IPS-18a (cell line): ENCODE data around the gene RNU4-1.

Source experiments
- H3K27ac ChIP-seq: one replicate; pipeline ENCODE4 v1.5.1; 2013; ENCODE audit warnings: low read length
- H3K27me3 ChIP-seq: one replicate; pipeline ENCODE4 v1.6.1; 2013; ENCODE audit warnings: mild to moderate bottlenecking, low read length; ENCODE audit not compliant: control insufficient read depth, insufficient read depth
- H3K36me3 ChIP-seq: one replicate; pipeline ENCODE4 v1.6.1; 2013; ENCODE audit warnings: low read depth, low read length; ENCODE audit not compliant: control insufficient read depth
- H3K4me1 ChIP-seq: one replicate; pipeline ENCODE4 v1.6.1; 2013; ENCODE audit warnings: low read depth, low read length; ENCODE audit not compliant: control insufficient read depth
- H3K4me3 ChIP-seq: one replicate; pipeline ENCODE4 v1.5.1; 2013; ENCODE audit warnings: low read length
- H3K9ac ChIP-seq: one replicate; pipeline ENCODE4 v1.6.1; 2013; ENCODE audit warnings: mild to moderate bottlenecking, low read length, moderate library complexity
- H3K9me3 ChIP-seq: one replicate; pipeline ENCODE4 v1.6.1; 2013; ENCODE audit warnings: low read depth, low read length; ENCODE audit not compliant: control insufficient read depth

The RNU4-1 gene

DNA sequence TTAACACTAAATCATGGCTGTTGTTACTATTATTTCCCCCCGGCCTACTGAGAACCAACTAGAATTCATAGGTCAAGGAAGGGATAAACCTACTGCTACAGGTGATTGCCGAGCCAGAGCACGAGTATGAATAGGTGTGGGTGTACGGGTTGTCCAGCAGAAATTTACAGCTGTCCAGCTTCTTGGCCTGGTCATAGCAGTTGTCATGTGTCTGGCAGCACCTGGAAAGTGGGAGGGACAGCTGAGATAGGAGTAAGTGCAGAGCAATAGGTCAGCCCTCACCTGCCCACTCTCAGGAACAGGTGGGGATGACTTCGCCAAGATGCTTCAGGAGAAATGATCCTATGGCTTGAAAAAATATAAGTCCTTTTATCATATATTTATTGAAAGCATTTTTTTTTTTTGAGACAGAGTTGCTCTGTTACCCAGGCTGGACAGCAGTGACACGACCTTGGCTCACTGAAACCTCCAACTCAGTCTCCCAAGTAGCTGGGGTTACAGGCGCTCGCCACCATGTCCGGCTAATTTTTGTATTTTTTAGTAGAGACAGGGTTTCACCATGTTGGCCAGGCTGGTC is 31.9 kb upstream of the RNU4-1 start:
- Histone ChIP-seq H3K4me1 (no peaks in the 10 kb centered on the region), H3K4me3 (no peak overlapping the region), H3K27me3 (peaks cover 4% of the 10 kb centered on the region), H3K36me3 (no peaks in the 10 kb centered on the region), H3K9ac (no peak overlapping the region), H3K27ac (no peak overlapping the region), H3K9me3 (no peaks in the 10 kb centered on the region)

DNA sequence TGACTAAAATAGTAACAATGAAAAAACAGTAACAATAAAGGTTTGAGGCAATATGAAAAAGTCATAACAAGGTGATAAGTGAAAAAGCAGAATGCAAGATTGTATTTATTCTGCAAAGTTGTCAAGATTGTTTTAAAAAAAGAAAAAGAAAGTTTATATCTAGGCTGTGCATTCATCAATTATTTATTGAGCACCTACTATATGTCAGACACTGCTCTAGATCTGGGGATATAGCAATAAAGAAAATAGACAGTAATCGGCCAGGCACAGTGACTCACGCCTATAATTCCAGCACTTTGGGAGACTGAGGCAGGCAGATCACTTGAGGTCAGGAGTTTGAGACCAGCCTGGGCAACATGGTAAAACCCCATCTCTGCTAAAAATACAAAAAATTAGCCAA is 30.7 kb upstream of the RNU4-1 start:
- no peak overlapping the region for H3K9ac ChIP-seq
- H3K36me3 ChIP-seq = no peaks in the 10 kb centered on the region
- no peaks in the 10 kb centered on the region for H3K4me1 ChIP-seq
- no peak overlapping the region for H3K4me3 ChIP-seq
- H3K9me3 ChIP-seq = no peaks in the 10 kb centered on the region
- H3K27me3 ChIP-seq = peaks cover 4% of the 10 kb centered on the region
- no peak overlapping the region for H3K27ac ChIP-seq

DNA sequence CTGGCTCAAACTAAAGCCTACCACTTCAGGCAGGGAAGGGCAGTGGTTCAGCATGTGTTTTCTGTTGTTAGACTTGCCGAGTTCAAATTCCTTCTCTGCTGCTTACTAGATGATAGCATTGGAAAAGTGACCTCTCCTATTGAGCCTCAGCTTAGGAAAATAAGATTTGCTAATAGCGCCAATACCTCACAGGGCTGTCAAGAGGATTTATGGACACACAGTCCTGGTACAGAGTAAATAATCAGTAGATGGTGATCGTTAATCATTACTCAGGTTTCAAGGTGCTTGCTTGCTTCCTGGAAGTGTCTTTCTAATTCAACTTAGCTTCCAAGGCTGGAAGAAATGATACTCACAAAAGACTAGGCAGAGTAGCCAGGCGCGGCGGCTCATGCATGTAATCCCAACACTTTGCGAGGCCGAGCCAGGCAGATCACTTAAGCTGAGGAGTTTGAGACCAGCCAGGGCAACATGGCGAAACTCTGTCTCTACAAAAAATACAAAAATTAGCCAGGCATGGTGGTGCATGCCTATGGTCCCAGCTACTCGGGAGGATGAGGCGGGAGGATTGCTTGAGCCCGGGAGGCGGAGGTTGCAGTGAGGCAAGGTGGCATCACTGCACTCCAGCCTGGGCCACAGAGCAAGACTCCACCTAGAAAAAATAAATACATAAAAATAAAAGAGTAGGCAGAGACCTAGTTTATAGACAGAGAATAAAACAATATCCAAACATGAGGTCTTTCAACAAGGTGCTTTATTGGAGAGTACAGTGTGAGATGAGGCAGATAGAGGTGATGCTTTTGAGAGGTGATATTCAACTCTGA is 28.6 kb upstream of the RNU4-1 start:
- H3K4me3 ChIP-seq = no peak overlapping the region
- H3K4me1 ChIP-seq = no peaks in the 10 kb centered on the region
- H3K27ac ChIP-seq = no peak overlapping the region
- H3K36me3 ChIP-seq = no peaks in the 10 kb centered on the region
- no peak overlapping the region for H3K9ac ChIP-seq
- H3K27me3 ChIP-seq = peaks cover 4% of the 10 kb centered on the region
- no peaks in the 10 kb centered on the region for H3K9me3 ChIP-seq

DNA sequence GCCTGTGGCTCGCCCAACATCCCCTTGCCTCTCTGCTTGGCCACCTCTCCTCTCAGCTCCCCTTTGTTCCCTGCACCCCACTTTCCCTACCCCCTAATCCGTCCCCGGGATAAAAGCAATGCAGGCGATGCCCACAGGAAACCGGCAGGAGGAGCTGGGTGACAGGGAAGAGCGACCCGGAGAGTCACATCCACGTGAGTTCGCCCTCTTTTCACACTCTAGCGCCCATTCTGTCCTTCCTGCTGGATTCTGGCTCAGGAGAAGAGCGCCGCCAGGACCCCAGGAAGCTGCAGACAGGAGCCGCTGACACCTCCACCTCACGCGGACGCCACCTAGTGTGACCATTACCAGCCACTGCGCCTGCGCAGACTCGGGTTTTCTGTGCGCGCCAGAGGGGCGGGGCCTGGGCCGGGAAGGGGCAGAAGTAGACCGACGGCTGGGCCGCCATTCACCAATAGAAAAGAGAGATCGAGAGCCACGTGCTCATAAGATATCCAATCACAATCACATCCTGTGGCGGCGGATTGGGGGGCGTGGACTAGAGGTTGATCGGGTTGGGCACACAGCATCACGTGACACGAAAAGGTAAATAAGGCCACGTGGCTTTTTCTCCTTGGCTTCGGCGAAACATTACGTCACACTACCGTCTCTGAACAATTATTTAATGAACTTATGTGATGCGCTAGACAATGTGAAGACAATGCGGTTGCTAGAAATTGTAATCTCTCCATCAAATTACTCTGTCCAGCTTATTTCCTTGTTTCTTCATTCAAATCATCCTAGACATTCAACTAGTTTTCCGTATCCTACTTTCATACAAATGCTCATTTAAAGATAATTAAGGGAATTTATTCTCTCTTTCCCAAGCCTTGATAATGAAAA is 24.4 kb upstream of the RNU4-1 start:
- Histone ChIP-seq H3K9ac (peak overlapping the region; percentile 45), H3K4me3 (peak overlapping the region; percentile 57), H3K9me3 (no peaks in the 10 kb centered on the region), H3K27me3 (no peaks in the 10 kb centered on the region), H3K27ac (no peak overlapping the region), H3K36me3 (no peaks in the 10 kb centered on the region), H3K4me1 (no peaks in the 10 kb centered on the region)

DNA sequence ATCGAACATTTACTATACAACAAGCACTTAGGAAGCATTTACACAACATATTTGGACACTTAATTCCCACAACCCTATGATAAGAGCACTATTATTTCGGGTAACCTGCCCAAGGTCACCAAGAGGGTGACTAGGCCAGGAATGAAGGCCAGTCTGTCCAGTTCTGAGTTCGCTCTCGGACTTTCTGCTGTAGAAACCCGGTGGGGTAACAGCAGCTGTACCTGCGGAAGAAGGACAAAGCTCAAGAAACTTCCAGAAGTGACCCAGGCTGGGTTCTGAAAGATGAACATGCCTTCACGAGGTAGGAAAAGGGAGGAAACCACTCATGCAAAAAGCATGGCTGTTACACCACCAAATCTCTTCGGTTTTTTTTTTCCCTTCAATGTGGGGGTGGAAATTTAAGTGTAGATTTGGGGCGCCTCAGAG is 23.8 kb upstream of the RNU4-1 start:
- Histone ChIP-seq H3K36me3 (no peaks in the 10 kb centered on the region), H3K9me3 (no peaks in the 10 kb centered on the region), H3K27me3 (no peaks in the 10 kb centered on the region), H3K9ac (peak overlapping the region; percentile 45), H3K4me3 (peak overlapping the region; percentile 57), H3K4me1 (no peaks in the 10 kb centered on the region), H3K27ac (no peak overlapping the region)

DNA sequence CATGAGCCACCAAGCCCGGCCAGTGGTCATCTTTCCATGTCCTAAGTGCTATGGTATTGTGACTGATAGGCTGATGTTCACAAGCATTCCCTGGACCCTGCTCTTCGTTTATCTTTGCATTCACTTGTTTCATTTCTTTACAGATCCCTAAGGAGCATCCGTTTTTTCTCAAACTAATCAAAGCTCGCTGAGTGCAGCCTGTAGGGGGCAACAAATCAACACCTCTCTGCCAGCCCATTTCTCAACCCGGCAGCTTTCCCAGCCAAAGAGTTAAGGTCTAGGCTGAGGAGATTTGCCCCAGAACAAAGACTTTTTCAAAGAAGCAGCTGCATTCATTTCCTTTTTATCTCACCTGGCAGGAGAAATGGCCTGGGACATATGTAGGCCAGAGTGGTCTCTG is 21.2 kb upstream of the RNU4-1 start:
- H3K4me3 ChIP-seq = no peak overlapping the region
- H3K4me1 ChIP-seq = no peaks in the 10 kb centered on the region
- H3K27ac ChIP-seq = no peak overlapping the region
- no peaks in the 10 kb centered on the region for H3K27me3 ChIP-seq
- H3K9me3 ChIP-seq = no peaks in the 10 kb centered on the region
- H3K9ac ChIP-seq = no peak overlapping the region
- H3K36me3 ChIP-seq = no peaks in the 10 kb centered on the region

DNA sequence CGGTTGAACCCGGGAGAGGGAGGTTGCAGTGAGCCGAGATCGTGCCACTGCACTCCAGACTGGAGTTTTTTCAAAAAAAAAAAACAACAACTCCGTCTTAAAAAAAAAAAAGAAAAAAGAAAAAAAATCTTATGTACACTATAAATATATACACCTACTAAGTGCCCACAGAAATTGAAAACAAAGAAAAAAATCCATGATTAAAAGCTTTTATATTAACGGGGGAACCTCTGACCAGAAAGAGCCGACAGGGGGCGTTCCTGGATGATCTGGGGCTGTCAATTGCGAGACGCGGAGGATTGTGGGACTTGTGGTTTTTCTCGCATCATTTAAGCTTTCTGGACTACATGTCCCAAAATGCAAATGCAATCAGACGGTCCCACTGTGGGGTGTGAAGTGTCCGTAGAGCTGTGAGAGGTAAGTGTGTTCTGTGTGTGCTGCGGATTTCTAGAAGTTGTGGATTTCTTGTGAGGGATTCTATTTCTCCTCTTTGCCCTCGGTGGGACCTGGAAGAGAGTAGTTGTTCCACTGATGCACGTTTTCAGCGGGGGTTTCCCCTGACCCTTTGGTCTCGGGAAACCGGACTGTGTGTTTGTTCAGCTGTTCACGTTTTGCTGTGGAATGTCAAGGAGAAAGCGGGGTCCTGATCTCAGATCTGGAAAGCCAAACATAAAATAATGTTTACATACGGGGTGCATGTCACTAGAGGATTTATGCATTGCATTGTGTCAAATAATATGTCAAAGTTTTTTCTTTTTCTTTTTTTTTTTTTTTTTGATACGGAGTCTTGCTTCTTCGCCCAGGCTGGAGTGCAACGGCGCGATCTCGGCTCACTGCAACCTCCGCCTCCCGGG is 9.2 kb upstream of the RNU4-1 start, which contains the start of gene SIRT4:
TSS of gene SIRT4 (plus strand) at position 360 of the 854 bp plus-strand sequence. CDS start 1,241 bp downstream, outside the sequence.
- H3K9me3 ChIP-seq = no peaks in the 10 kb centered on the region
- H3K27me3 ChIP-seq = no peaks in the 10 kb centered on the region
- H3K36me3 ChIP-seq = no peaks in the 10 kb centered on the region
- peak within 1 kb of the TSS; percentile 83 for H3K27ac ChIP-seq
- peak within 1 kb of the TSS; percentile 97 for H3K4me3 ChIP-seq
- peak within 1 kb of the TSS; percentile 84 for H3K9ac ChIP-seq
- no peaks in the 10 kb centered on the region for H3K4me1 ChIP-seq

DNA sequence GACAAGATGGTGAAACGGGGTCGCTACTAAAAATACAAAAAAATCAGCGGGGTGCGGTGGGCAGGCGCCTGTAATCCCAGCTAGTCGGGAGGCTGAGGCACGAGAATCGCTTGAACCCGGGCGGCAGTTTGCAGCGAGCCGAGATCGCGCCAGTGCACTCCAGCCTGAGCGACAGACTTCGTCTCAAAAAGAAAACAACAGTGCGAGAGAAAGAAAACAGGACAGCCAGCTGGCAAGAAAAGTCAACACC is 701 bp downstream of the RNU4-1 start:
- no peaks in the 10 kb centered on the region for H3K27me3 ChIP-seq

DNA sequence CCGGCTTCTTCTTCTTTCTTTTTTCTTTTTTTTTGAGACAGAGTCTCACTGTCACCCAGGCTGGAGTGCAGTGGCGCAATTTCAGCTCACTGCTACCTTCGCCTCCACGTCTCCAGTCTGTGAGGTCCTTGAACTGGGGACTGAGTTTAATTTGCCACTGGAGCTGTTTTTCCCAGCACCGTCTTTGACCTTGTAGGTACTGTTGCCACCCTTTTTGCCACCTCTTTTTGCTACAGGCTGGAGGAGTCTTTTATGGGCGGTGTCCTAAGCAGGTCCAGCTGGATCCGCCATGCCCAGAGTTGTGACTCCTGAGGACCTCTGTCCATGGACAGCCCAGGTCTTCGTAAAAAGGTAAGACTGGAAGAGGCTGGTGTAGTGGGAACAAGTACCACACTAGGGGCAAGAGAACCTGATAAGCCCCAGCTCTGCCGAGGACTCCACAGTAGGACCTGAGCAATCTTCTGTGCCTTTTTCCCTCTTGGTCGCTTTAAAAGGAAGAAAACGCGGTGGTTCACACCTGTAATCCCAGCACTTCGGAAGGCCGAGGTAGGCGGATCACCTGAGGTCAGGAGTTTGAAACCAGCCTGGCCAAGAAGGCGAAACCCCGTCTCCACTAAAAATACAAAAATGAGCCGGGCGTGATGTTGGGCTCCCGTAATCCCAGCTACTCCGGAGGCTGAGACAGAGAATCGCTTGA is 2.3 kb downstream of the RNU4-1 start:
- H3K4me3 ChIP-seq = peak overlapping the region; percentile 48
- peak overlapping the region; percentile 98 for H3K27ac ChIP-seq
- H3K4me1 ChIP-seq = peaks cover 10% of the 10 kb centered on the region
- no peaks in the 10 kb centered on the region for H3K27me3 ChIP-seq
- no peaks in the 10 kb centered on the region for H3K9me3 ChIP-seq
- no peaks in the 10 kb centered on the region for H3K36me3 ChIP-seq
- H3K9ac ChIP-seq = peak overlapping the region; percentile 95

More for the DNA sequence above, 701 bp downstream of the RNU4-1 start:
- H3K9ac ChIP-seq = peak overlapping the region; percentile 95
- peaks cover 10% of the 10 kb centered on the region for H3K4me1 ChIP-seq
- peak overlapping the region; percentile 75 for H3K4me3 ChIP-seq
- no peaks in the 10 kb centered on the region for H3K36me3 ChIP-seq
- H3K9me3 ChIP-seq = no peaks in the 10 kb centered on the region
- peak overlapping the region; percentile 98 for H3K27ac ChIP-seq

DNA sequence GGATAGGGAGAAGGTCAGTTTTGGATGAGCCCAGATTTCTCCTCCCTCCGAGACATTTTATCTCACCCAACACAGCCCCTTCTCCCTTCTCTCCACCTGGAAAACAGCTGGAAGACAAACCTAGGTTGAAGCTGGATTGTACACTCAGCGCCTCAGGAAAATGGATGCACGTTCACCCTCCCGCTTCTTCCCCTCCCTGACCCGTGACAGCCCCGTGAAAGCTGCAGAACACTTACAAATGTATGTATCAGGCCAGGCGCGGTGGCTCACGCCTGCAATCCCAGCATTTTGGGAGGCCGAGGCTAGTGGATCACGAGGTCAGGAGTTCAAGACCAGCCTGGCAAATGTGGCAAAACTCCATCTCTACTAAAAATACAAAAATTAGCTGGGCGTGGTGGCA is 5.5 kb downstream of the RNU4-1 start:
- Histone ChIP-seq H3K9ac (no peak overlapping the region), H3K27me3 (no peaks in the 10 kb centered on the region), H3K4me1 (peaks cover 5% of the 10 kb centered on the region), H3K27ac (no peak overlapping the region), H3K36me3 (no peaks in the 10 kb centered on the region), H3K9me3 (no peaks in the 10 kb centered on the region), H3K4me3 (no peak overlapping the region)
